Mesenchymal stem cell (in vitro differentiated cells and primary cell): ENCODE results near the gene STK11IP.

Experiments used
- DNase-seq: peaks from one replicate; pipeline ENCODE4 v3.0.0-alpha.2; 2013
- H2AFZ ChIP-seq: one replicate; pipeline ENCODE4 v1.6.1; 2013; ENCODE audit warnings: low read depth, mild to moderate bottlenecking, control low read depth, inconsistent platforms, low read length, moderate library complexity
- H2AK5ac ChIP-seq: 2 replicates; pipeline ENCODE4 v1.6.1; 2013; ENCODE audit warnings: low read length, moderate library complexity, mild to moderate bottlenecking, inconsistent platforms; ENCODE audit not compliant: severe bottlenecking
- H2BK120ac ChIP-seq: one replicate; pipeline ENCODE4 v1.6.1; 2013; ENCODE audit warnings: low read depth, mild to moderate bottlenecking, inconsistent platforms, low read length, moderate library complexity
- H2BK12ac ChIP-seq, 2 experiments: one replicate each; pipeline ENCODE4 v1.6.1; 2013; ENCODE audit warnings: inconsistent platforms in 2 of 2, low read length in 2 of 2, mild to moderate bottlenecking in 2 of 2, moderate library complexity in 2 of 2, control low read depth in 1 of 2
- H2BK15ac ChIP-seq: one replicate; pipeline ENCODE4 v1.6.1; 2013; ENCODE audit warnings: mild to moderate bottlenecking, low read depth, inconsistent platforms; ENCODE audit not compliant: poor library complexity, severe bottlenecking
- H2BK5ac ChIP-seq: 2 replicates; pipeline ENCODE4 v1.6.1; 2013; ENCODE audit warnings: low read depth, mild to moderate bottlenecking, low read length, control low read depth, inconsistent platforms; ENCODE audit not compliant: poor library complexity, severe bottlenecking
- H3K14ac ChIP-seq, 2 experiments: one replicate each; pipeline ENCODE4 v1.6.1; 2013; ENCODE audit warnings: inconsistent platforms in 2 of 2, low read length in 2 of 2, control low read depth in 1 of 2, mild to moderate bottlenecking in 1 of 2, moderate library complexity in 1 of 2
- H3K18ac ChIP-seq, 2 experiments: one replicate each; pipeline ENCODE4 v1.6.1; 2013; ENCODE audit warnings: inconsistent platforms in 2 of 2, low read length in 2 of 2, control low read depth in 1 of 2, low read depth in 1 of 2, mild to moderate bottlenecking in 1 of 2
- H3K23ac ChIP-seq, 2 experiments: one replicate each; pipeline ENCODE4 v1.6.1; 2013; ENCODE audit warnings: inconsistent platforms in 2 of 2, low read length in 2 of 2, mild to moderate bottlenecking in 2 of 2, moderate library complexity in 2 of 2, control low read depth in 1 of 2
- H3K27ac ChIP-seq: 2 replicates; pipeline ENCODE4 v1.5.1; 2013; ENCODE audit warnings: mild to moderate bottlenecking, moderate library complexity, low read length, control low read depth, inconsistent platforms; ENCODE audit not compliant: poor library complexity, severe bottlenecking
- H3K27me3 ChIP-seq, 2 experiments: 2 replicates each; pipeline versions ENCODE4 v1.6.1 to v1.7.0; 2013; ENCODE audit warnings: low read length in 2 of 2, mild to moderate bottlenecking in 2 of 2, moderate library complexity in 2 of 2, control low read depth in 1 of 2, inconsistent platforms in 1 of 2; ENCODE audit not compliant: control insufficient read depth in 1 of 2, insufficient read depth in 1 of 2
- H3K36me3 ChIP-seq, 2 experiments: 2 replicates each; pipeline versions ENCODE4 v1.6.1 to v1.7.0; 2013; ENCODE audit warnings: low read length in 2 of 2, control low read depth in 1 of 2, inconsistent platforms in 1 of 2, low read depth in 1 of 2, mild to moderate bottlenecking in 1 of 2; ENCODE audit not compliant: insufficient read depth in 2 of 2, control insufficient read depth in 1 of 2
- H3K4ac ChIP-seq, 2 experiments: one replicate each; pipeline ENCODE4 v1.6.1; 2013; ENCODE audit warnings: inconsistent platforms in 2 of 2, low read length in 2 of 2, mild to moderate bottlenecking in 2 of 2, moderate library complexity in 2 of 2, control low read depth in 1 of 2, low read depth in 1 of 2
- H3K4me1 ChIP-seq: 2 replicates; pipeline ENCODE4 v1.6.1; 2013; ENCODE audit warnings: low read depth, low read length, control low read depth; ENCODE audit not compliant: control insufficient read depth, insufficient read depth
- H3K4me2 ChIP-seq: 2 replicates; pipeline ENCODE4 v1.6.1; 2013; ENCODE audit warnings: low read length, mild to moderate bottlenecking, inconsistent platforms; ENCODE audit not compliant: poor library complexity, severe bottlenecking
- H3K4me3 ChIP-seq, 2 experiments: 2 replicates each; pipeline versions ENCODE4 v1.5.1 to v1.7.0; 2013; ENCODE audit warnings: low read length in 2 of 2, mild to moderate bottlenecking in 2 of 2, control low read depth in 1 of 2, low read depth in 1 of 2; ENCODE audit not compliant: insufficient read depth in 1 of 2
- H3K79me1 ChIP-seq: replicated peaks from 2 replicates; pipeline ENCODE4 v1.6.1; 2013; ENCODE audit warnings: mild to moderate bottlenecking, control low read depth, low read length, inconsistent platforms; ENCODE audit not compliant: poor library complexity, severe bottlenecking
- H3K9ac ChIP-seq: 2 replicates; pipeline ENCODE4 v1.7.0; 2013; ENCODE audit warnings: mild to moderate bottlenecking, low read length, moderate library complexity
- H3K9me3 ChIP-seq: 2 replicates; pipeline ENCODE4 v1.7.0; 2013; ENCODE audit warnings: mild to moderate bottlenecking, low read length; ENCODE audit not compliant: control insufficient read depth
- H4K8ac ChIP-seq: one replicate; pipeline ENCODE4 v1.6.1; 2013; ENCODE audit warnings: inconsistent platforms, mild to moderate bottlenecking, low read length, moderate library complexity
- H4K91ac ChIP-seq: one replicate; pipeline ENCODE4 v1.6.1; 2013; ENCODE audit warnings: mild to moderate bottlenecking, low read length, inconsistent platforms
- WGBS: methylation state at CpG from one replicate; pipeline ENCODE4 v1.1.7; 2013; ENCODE audit warnings: mixed read lengths; 5-methylcytosine and 5-hydroxymethylcytosine counted together

The STK11IP gene

GRCh38 chr2:219633276-219634065, 35.8 kb downstream of the STK11IP start:
- 91% methylated on average over 19 of the region's 22 CpGs for WGBS
- H2BK120ac ChIP-seq, result no peak overlapping the region
- H3K27ac ChIP-seq, result no peak overlapping the region
- H4K8ac ChIP-seq, result no peak overlapping the region
- H3K18ac ChIP-seq, result no peak overlapping the region
- H3K79me1 ChIP-seq, result no peaks in the 10 kb centered on the region
- no peaks in the 10 kb centered on the region for H3K27me3 ChIP-seq
- H3K4me2 ChIP-seq, result no peak overlapping the region
- no peak overlapping the region for H2AK5ac ChIP-seq
- no peak overlapping the region for H2BK5ac ChIP-seq
- H3K14ac ChIP-seq, result no peak overlapping the region
- H3K9ac ChIP-seq, result no peak overlapping the region
- H3K4me3 ChIP-seq, result no peak overlapping the region
- H2BK15ac ChIP-seq, result no peak overlapping the region
- H3K9me3 ChIP-seq, result no peaks in the 10 kb centered on the region
- no peak for DNase-seq
- H3K4ac ChIP-seq, result no peak overlapping the region
- peaks cover 20 to 91% of the 10 kb centered on the region in 2 experiments for H3K36me3 ChIP-seq
- H3K4me1 ChIP-seq, result peaks cover 6% of the 10 kb centered on the region
- no peak overlapping the region for H2AFZ ChIP-seq
- no peak overlapping the region for H2BK12ac ChIP-seq
- H4K91ac ChIP-seq, result no peak overlapping the region
- no peak overlapping the region for H3K23ac ChIP-seq

- no peak for DNase-seq
- H3K18ac ChIP-seq, result no peak overlapping the region
- H4K8ac ChIP-seq, result no peak overlapping the region
- whole genome bisulfite sequencing, result 88% methylated on average over 11 of the region's 15 CpGs
- no peak overlapping the region for H3K9ac ChIP-seq
- no peak overlapping the region for H3K14ac ChIP-seq
- H2BK5ac ChIP-seq, result no peak overlapping the region
- H3K79me1 ChIP-seq, result no peaks in the 10 kb centered on the region
- H2AK5ac ChIP-seq, result no peak overlapping the region
- H2BK15ac ChIP-seq, result no peak overlapping the region
- no peak overlapping the region for H3K4ac ChIP-seq
- H3K23ac ChIP-seq, result no peak overlapping the region
- H4K91ac ChIP-seq, result no peak overlapping the region
- H3K4me2 ChIP-seq, result no peak overlapping the region
- no peak overlapping the region for H2BK12ac ChIP-seq
- H2AFZ ChIP-seq, result no peak overlapping the region
- no peak overlapping the region for H3K27ac ChIP-seq
- H3K27me3 ChIP-seq, result no peaks in the 10 kb centered on the region
- H3K36me3 ChIP-seq, result peaks cover 20 to 93% of the 10 kb centered on the region in 2 experiments
- no peak overlapping the region for H2BK120ac ChIP-seq
- H3K9me3 ChIP-seq, result no peaks in the 10 kb centered on the region
- H3K4me3 ChIP-seq, result no peak overlapping the region
- H3K4me1 ChIP-seq, result peaks cover 3% of the 10 kb centered on the region
Measured at GRCh38 chr2:219634171-219634940, 36.7 kb downstream of the STK11IP start.

GRCh38 chr2:219634951-219635751, 37.5 kb downstream of the STK11IP start:
- H3K18ac ChIP-seq, result no peak overlapping the region
- no peaks in the 10 kb centered on the region for H3K79me1 ChIP-seq
- H3K4ac ChIP-seq, result no peak overlapping the region
- H3K9ac ChIP-seq, result no peak overlapping the region
- H2BK5ac ChIP-seq, result no peak overlapping the region
- H3K23ac ChIP-seq, result no peak overlapping the region
- H4K8ac ChIP-seq, result no peak overlapping the region
- DNase-seq, result no peak
- H2AK5ac ChIP-seq, result no peak overlapping the region
- H3K36me3 ChIP-seq, result peaks cover 20 to 91% of the 10 kb centered on the region in 2 experiments
- H2BK15ac ChIP-seq, result no peak overlapping the region
- no peak overlapping the region for H2BK120ac ChIP-seq
- no peak overlapping the region for H2AFZ ChIP-seq
- H3K4me2 ChIP-seq, result no peak overlapping the region
- H3K9me3 ChIP-seq, result no peaks in the 10 kb centered on the region
- no peak overlapping the region for H2BK12ac ChIP-seq
- H3K14ac ChIP-seq, result no peak overlapping the region
- 91% methylated on average over 22 of the region's 22 CpGs for WGBS
- no peak overlapping the region for H4K91ac ChIP-seq
- H3K4me1 ChIP-seq, result peaks cover 2% of the 10 kb centered on the region
- H3K4me3 ChIP-seq, result no peak overlapping the region
- H3K27ac ChIP-seq, result no peak overlapping the region
- H3K27me3 ChIP-seq, result no peaks in the 10 kb centered on the region
